HG03354 (cell line): ENCODE measurements around the gene POLR1A.
"Not testable (repeated sequence)": the region's sequence is repeated elsewhere in the genome, so short reads cannot be mapped to it uniquely, and the experiment has no call there.

Source experiments
- ATAC-seq: cut with Tn5 transposase; IDR thresholded peaks from one replicate; pipeline ENCODE4 v1.9.1; 2021; ENCODE audit warnings: mild to moderate bottlenecking; ENCODE audit not compliant: unreplicated experiment, poor library complexity, severe bottlenecking

The POLR1A gene

DNA sequence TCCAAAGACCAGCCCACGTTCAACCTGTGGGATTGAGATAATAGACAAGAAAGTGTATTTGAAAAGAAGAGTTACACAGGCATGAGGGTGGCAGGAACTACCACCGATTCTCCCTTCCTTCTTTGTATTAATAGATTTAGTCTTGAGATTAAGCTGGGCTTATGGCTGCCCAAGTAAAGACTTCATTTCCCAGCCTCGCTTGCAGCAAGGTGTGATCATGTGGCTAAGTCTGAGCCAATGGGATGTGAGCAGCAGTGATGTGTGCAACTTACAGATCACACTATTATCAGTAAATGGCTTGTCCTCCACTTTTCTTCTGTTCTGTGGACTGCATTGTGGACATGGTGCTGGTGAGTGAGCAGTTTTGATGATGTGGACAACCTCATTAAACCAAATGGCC lies 101.7 kb downstream of the POLR1A start:
- no peak for ATAC-seq

GRCh38 chr2:86003104-86003503 lies 102.6 kb downstream of the POLR1A start:
- no peak for ATAC-seq

GRCh38 chr2:86002375-86002774 lies 103.3 kb downstream of the POLR1A start:
- ATAC-seq, result no peak

DNA sequence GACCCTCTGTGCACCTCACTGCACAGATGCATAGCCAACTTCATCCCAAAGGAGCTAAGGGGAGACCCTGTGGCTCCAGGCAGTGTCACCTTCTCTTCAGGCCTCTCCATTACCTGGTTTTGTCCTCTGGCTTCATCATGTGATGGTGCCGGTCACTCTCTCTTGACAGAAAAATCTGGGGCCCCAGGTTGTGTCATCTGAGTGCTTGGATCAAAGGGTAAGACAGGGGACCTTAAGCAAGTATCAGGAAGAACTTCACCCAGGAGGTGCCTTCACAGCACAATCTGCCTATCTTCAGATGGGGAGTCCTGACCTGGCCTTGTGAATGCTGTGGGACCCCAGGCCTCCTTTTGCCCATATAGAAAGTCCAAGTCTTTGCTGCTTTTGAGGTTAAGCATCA lies 104.4 kb downstream of the POLR1A start:
- ATAC-seq, result no peak

DNA sequence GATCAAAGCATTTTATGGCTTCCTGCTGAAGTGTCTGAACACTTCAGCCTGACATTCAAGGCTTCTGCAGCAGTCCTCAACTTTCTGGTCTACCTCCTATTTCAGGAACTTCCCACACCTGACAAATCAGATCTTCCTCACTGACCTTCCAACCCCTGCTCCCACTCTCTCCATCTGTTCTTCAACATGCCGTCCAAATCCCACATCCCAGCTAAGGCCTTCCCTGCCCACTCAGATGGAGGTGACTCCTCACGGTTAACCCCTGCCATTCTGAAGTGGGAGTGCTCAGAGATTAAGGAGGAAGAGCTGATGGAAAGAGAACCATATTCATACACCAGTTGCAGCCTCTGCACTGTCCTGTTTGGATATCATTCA lies 104.8 kb downstream of the POLR1A start:
- ATAC-seq, result no peak

GRCh38 chr2:86000131-86000937 lies 105.4 kb downstream of the POLR1A start:
- ATAC-seq, result no peak

DNA sequence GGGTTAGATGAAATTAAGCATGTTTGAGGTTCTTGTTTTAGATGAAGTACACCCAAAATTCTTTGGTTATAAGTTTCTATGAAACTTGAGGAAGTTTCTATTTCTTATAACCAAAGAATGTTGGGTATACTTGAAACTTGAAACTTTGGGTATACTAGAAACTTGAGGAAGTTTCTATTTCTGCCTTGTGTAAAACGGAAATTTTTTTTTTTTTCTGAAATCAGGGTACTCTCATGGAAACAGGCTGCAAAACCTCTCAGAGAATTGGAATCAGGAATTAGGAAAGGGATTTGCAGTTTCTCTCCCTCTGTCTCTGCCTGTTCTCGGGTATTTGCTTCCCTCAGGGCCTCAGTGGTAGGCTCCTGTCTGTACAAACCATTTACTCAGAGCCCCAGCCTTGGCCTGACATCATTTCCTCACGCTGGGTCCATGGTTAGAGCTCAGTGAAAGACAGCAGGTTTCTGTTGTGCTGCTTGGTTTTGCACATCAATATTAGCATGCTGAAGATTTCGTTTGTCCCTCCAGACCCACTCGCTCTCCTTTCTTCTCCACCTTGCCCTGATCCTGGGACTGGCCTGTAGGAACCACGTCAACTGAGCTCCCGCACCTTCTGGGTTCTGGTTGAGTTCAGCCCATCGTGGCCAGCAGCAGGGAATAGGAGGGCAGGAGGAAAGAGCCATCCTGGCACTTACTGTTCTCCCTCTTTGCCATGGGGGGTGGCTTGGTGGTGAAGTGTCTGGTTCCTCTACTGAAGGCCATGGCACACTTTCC lies 106.4 kb downstream of the POLR1A start:
- peak; percentile 83 for ATAC-seq

GRCh38 chr2:85998071-85998991 lies 107.4 kb downstream of the POLR1A start:
- no peak for ATAC-seq

DNA sequence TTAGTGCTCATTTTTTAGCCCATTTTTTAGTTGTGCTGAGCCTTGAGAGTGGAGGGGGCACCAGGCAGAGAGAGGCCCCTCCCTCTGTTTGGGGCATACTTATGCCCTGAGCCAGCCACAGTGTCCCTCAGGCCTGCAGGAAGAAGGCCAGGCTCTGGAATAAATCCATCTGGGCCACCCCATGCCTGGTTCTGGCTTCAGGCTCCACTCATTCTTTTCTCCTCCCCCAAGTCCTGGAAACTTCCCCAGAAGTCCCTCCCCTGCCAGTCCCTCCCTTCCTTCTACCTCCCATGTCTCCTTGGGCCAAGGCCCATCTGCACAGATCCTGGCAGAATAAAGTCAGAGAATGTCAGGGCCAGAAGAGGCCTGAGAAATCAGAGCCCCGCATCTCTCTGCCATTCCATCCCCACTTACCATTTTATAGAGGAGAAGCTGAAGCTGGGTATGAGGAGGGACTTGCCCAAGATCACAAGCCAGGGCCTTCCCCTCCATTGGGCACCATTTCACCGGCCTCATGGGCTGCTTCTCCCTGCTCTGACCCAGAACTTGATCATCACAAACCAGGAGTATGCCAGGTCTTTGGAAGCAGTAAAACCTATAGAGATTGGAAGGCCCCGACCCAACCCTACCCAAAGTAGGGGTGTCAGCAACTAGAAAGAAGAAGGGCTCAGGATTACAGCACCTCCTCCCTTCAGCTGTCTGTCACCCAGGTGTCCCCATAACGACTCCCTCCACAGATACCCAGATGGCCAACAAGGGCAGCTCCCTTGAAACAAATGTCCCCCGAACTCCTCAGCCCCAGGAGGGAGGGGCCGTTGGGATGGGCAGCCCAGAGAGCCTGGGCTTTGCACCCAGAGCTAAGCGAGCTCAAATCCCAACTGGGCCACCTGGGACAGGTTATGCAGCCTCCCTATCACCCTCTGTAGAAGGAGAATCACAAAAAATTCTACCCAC lies 108.4 kb downstream of the POLR1A start:
- ATAC-seq, result no peak

DNA sequence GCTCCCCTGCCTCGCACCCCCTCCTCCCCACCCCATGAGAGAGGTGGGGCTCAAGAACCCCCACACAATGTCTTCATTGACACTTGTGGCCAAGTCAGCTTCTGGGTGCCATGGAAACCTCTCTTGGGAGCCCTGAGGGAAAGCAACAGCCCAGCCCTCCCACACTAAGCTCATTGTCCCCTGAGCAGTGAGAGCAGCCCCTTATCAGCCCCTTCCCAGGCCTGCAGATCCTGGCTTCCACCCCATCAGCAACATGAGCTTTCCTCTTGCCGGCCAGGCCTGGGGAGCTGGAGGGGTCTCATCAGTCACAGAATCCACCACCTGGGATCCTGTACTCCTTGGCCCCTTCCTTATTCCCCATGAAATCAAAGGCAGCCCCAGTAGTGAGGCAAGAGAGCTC lies 109.1 kb downstream of the POLR1A start:
- ATAC-seq, result no peak

DNA sequence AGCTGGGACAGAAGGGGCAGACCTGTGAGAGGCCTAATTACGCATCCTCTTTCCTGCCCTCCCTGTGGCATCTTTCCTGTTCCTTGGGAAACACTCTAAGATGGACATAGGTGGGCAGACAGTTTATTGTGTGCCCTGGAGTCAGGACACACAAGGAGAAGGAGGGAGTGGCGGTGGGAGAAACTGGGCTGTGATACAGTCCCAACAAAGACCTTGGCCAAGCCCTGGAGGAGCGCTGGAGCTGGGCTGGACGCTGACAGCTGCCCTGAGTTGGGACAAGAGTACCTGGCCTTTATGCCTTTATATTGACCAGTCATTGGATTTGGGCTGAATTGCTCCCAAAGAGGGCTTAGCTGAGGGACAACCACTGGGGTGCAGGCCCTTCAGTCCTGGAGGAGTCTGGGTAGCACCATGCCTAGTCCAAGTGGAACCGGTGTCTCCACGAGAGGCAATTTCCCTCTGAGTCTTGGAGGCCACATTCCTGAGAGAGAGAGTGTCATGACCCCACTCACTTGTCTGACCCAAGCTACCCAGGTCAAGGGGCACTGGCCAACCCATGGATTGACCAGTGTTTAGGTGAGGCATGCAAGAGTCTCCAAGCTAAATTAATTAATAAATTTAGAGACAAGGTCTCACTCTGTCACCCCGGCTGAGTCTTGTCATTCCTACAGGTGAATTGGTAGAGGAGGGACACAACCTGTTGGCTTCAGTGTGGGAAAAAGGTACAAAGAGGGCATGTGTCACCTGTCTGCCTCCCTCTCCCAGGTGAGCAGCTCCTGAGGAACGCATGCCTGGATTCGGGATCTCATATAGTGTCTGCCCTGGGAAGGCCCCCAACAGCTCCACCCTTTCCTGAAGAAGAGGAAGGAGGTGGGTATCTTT lies 109.8 kb downstream of the POLR1A start:
- no peak for ATAC-seq

GRCh38 chr2:85994897-85995647 lies 110.6 kb downstream of the POLR1A start:
- no peak for ATAC-seq

DNA sequence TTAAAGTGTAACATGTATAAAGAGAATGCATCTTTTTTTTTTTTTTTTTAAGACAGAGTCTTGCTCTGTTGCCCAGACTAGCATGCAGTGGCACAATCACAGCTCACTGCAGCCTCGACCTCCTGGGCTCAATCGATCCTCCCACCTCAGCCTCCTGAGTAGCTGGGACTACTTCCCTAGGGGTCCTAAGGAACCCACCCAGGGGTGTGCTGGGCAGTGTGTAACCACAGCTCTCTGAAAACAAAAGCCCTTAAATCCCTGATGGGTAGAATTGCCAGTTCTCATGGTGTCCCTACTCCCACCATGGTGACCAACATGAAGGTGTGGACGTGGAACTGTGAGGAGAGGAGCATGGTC lies 111.3 kb downstream of the POLR1A start:
- ATAC-seq, result peak; percentile 23

DNA sequence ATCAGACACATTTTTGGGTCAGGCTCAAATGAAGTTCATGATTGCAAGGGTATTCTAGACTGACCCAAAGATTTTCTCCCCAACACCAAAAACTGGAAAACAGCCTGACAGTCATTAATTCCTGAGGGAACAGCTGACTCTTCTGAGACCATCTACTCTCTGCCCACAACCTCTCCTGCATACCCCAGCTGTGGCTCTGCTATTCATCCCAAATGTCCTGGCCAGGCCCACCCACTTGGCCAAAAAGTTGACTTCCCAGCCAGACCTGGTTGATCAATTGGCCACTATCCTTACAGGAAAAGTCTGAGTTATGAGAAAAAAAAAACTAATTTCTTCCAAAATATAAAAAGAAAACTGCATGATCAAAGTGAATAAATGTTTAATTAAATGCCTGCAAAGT lies 113.1 kb downstream of the POLR1A start:
- no peak for ATAC-seq

- ATAC-seq, result not testable (repeated sequence)
Observed at GRCh38 chr2:85992053-85992452, 113.6 kb downstream of the POLR1A start.

- ATAC-seq, result no peak
Observed at GRCh38 chr2:85990084-85990483, 115.6 kb downstream of the POLR1A start.

- ATAC-seq, result no peak
Observed at GRCh38 chr2:85989288-85989865, 116.3 kb downstream of the POLR1A start.
